Stimulated activated CD4-positive, alpha-beta T cell treated with anti-CD3 and anti-CD28 coated beads, Interleukin-4, amount 100 ng/mL, for 1 hour (primary cell): Measurements from ENCODE around the gene HNMT.
"Not testable (repeated sequence)": the region's sequence is repeated elsewhere in the genome, so short reads cannot be mapped to it uniquely, and the experiment has no call there.

Source experiments
- DNase-seq: peaks from one replicate; pipeline ENCODE4 v3.0.0-alpha.2; 2020

HNMT gene

GRCh38 chr2:137964066-137964858 is at the start of gene HNMT:
Gene HNMT (plus strand): TSS chr2:137964473. CDS start chr2:137964492, 19 bp downstream.
- no peak for DNase-seq

DNA sequence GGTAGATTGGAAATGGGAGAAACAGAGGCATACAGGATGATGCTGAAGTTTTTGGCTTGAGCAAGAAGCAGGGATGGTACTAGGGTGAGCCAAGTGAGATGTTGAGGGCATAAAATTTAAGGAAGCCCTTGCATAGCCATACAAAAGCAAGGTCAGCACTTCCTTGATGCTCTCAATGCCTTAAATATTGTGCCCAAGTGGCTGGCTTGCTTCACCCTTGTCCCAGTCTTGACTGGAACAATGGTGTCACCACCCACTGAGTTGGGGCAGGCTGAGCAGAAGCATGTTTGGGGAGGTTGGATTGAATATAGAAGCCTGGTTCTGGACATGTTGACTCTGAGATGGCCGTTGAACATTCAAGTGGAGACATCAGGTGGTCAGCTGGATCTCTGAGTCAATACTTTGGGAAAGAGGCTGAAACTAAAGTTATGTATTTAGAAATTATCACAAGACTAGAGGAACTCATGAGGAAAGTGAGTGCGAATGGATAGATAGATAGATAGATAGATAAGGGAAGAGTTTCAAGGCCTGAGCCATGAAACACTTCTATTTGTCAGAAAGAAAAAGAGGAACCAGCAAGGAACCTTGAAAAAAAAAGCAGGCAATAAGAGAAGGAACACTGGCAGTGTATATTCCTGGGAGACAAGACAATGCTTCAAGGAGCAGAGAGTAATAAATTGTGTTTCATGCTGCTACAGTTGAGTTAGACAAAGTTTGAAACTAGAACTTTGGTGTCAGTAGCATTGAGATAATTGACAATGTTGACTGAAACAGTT is 43.0 kb upstream of the HNMT start:
- no peak for DNase-seq

- DNase-seq = not testable (repeated sequence)
Observed at GRCh38 chr2:137922171-137922570, 42.1 kb upstream of the HNMT start.

- no peak for DNase-seq
Observed at GRCh38 chr2:137924019-137924418, 40.3 kb upstream of the HNMT start.

GRCh38 chr2:137925599-137925998 is 38.7 kb upstream of the HNMT start:
- no peak for DNase-seq

DNA sequence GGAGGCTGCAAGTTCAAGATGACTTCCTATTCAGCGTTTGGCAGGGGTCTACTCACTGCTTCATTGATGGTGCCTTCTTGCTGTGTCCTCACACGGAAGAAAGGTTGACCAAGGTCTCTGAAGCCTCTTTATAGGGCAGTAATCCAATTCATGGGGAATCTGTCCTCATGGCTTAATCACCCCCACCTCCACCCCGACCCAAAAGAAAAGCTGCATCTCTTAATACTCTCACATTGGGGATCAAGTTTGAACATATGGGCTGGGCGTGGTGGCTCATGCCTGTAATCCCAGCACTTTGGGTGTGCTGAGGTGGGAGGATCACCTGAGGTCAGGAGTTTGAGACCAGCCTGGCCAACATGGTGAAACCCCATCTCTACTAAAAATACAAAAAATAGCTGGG is 36.4 kb upstream of the HNMT start:
- DNase-seq = no peak

- no peak for DNase-seq
Observed at GRCh38 chr2:137928547-137929518, 35.4 kb upstream of the HNMT start.

DNA sequence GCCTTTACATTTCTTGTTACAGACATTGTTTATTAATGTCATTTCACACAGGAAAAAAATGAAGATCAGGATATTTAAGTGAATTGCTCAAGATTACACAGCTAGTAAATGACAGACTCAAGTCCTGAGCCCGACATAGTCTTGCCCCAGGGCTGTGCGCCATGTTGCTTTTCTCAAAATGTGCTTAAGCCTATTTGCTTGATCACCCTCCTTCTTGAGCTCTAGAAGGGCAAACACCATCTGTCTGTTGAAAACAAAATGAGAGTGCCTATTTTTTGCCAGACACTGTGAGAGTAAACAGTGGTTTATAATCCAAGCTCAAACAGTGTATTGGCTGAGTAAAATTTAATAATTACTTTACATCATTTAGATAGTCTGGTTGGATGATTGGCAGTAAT is 34.8 kb upstream of the HNMT start:
- DNase-seq = no peak

GRCh38 chr2:137930146-137930545 is 34.1 kb upstream of the HNMT start:
- no peak for DNase-seq

GRCh38 chr2:137935591-137935990 is 28.7 kb upstream of the HNMT start:
- DNase-seq = no peak

- no peak for DNase-seq
Observed at GRCh38 chr2:137937246-137937645, 27.0 kb upstream of the HNMT start.

- no peak for DNase-seq
Observed at GRCh38 chr2:137937778-137938177, 26.5 kb upstream of the HNMT start.

- DNase-seq = no peak
Observed at GRCh38 chr2:137938204-137938603, 26.1 kb upstream of the HNMT start.

DNA sequence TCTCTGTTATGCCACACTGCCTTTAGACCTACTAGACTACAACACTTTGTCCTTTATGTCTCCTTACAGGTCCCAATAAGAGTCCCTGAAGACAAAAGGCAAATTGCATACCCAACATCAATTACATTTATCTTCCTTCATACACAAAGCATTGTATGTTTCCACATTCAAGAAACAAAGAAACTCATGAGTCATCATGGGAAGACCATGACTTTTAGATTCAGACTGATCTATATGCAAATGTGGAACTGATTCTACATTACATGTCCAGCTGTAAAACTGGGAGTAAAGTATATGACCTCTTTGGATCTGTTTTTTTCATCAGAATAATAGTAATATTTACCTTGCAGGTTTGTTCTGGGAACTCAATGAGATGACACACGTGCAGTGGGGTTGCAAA is 25.2 kb upstream of the HNMT start:
- no peak for DNase-seq

- DNase-seq = no peak
Observed at GRCh38 chr2:137940154-137940553, 24.1 kb upstream of the HNMT start.

GRCh38 chr2:137942037-137942832 is 22.0 kb upstream of the HNMT start:
- no peak for DNase-seq

- no peak for DNase-seq
Observed at GRCh38 chr2:137942833-137943677, 21.2 kb upstream of the HNMT start.

DNA sequence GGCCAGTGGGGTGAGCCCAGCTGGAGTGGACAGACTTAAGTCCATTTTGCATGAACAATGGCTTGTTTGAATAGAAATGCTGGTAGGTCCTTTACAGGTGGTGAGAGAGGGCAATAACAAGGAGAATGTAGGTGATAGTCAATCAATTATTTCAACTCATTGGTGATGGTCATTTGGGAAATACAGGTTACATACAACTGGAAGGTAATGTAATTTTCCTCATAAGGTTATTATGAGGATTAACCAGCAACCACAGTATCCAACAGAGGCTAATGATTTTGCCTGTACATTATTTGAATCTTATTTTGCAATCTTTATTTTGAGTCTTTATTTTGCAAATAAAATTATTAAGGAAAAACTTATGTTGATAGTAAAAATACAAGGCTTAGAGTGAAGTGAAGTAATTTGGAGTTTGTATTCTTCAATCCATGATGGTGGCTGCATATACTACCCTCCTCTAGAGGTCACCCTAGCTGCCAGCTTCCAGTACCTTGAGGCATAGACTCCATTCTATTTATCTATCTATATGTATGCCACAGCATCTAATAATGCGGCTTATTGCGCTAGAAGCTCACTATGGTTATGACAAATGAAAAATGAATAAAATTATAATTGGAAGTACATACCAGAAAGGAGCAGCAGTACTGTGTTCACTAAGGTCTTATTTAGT is 20.5 kb upstream of the HNMT start:
- DNase-seq = no peak

DNA sequence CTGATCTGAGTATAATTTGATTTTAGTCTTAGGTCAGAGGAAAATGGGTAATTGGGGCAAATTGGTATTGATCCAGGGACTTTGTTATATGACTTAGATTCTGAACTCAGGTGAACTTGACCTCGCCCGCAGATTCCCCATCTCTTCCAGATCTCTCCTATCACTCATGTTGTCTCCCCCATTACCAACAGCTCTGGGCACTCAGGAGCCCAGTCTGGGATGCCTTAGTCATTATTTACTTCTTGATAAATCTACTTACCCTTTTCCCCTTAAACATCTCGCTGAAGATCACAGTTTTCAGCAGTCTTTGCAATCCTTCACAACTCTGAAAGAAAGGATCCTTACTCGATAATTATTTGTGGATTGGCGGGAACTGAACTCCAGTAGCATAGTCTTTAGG is 19.6 kb upstream of the HNMT start:
- no peak for DNase-seq

GRCh38 chr2:137945229-137945628 is 19.0 kb upstream of the HNMT start:
- DNase-seq = no peak

GRCh38 chr2:137946227-137946626 is 18.0 kb upstream of the HNMT start:
- no peak for DNase-seq
